NCI-H2171 (cell line): ENCODE measurements around the gene PIPOX.

ENCODE experiments used
- DNase-seq: peaks from one replicate; lab custom pipeline; 2025; lab: John Stamatoyannopoulos, UW

The PIPOX gene

GRCh38 chr17:29019475-29020181 lies 23.3 kb upstream of the PIPOX start:
- DNase-seq = no peak

GRCh38 chr17:29020576-29020975 lies 22.4 kb upstream of the PIPOX start:
- no peak for DNase-seq

DNA sequence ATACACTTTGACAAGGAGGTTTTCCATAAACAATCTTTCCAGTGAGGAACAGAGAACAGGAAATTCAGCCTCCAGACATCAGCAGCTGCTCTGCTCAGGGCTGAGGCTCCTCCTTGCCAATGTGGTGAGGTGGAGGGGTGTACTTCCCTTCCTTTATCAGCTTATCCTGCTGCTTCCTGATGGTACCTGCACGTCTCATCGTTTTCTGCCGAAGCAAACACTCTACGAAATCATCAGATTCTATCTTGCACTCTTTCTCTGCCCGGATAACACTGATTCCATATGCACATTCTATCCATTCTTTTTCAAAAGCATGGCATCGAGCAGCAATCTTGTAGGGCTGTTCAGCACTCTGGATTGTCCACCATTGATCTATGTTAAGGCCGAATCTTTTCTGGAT lies 21.7 kb upstream of the PIPOX start:
- DNase-seq = no peak

GRCh38 chr17:29022074-29022473 lies 20.9 kb upstream of the PIPOX start:
- peak; percentile 73 for DNase-seq

DNA sequence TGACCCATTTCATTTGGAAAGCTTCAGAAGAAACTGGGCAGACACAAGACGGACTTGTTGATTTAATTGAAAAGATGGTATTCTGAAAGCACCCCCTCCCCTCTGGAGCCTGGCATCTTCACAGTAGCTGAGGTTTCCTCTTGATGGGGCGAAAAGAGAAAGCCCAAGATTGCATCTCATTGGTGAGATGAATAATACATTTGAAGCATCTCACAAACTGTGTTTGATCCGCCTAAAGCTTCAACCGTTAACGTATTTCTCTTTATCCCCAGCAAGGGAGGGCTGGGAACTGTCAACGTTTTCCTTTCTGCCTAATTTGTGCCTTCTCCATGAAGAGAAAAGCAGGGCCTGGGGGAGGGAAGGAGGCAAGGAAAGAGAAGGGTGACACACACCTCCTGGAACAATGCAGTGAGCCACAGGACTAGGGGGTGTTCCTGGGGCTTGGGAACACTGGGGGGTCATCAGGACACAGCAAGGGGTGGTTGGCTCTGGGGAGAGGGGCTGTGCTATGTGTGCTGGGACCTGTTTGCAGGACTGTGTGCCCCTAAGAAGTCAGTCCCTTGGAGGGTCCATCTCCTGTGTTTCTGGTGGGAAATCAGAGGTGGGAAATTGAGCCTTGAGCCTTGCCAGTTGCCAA lies 18.5 kb upstream of the PIPOX start:
- no peak for DNase-seq

GRCh38 chr17:29031488-29031887 lies 11.5 kb upstream of the PIPOX start:
- DNase-seq = no peak

DNA sequence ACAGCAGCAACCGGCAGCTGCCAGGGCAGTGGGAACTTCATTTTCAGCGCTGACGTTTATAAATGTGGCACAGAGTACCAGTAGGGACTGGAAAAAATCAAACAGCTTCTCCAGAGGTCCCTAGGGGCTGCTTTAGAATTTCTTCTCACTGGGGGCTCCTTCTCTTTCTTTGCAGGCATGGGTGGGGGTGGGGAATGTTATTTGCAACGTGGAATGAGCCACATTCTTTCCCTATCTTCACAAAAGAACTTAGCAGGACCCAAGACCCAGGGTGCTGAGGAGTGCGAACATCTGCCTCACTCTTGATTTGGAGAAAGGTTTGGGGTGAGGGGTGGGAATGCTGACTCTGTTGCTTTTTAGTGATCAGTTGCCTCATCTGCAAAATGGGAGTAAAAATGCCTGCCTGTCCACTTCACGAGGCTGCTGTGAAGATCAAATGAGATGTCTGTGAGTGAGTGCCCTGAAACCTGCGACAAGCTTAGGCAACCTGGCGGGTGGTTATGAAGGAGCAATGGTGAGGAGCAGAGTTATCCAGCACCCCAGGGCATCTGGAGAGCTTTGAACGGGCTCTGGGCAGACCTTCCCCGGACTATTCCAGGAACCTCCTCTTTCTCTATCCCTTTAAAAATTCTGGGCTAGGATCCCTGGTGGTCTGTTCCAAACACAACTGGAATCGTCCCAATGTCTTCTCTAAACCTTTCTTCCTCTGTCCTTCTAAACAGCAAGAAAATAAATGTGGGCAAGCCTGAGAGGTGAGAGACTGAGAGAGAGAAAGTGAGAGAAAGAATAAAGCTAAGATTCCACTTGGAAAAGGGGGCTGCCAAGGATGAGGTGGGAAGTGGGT lies 10.7 kb upstream of the PIPOX start:
- no peak for DNase-seq

DNA sequence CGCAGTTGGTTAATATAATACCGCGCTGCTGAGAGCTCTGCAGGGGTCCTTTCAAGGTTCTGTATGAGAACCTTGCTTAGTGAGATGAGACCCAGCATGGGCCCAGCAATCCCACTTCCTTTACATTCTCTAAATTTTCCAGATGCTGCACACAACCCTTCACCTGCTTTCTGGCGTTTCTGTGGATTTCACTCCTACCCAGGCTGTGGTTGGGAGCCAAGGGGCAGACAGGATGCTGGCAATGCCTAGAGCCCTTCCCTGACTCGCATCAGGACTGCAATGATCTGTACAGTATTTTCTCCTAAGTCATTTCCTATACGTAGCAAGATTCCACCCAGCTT lies 10.1 kb upstream of the PIPOX start:
- DNase-seq = no peak

DNA sequence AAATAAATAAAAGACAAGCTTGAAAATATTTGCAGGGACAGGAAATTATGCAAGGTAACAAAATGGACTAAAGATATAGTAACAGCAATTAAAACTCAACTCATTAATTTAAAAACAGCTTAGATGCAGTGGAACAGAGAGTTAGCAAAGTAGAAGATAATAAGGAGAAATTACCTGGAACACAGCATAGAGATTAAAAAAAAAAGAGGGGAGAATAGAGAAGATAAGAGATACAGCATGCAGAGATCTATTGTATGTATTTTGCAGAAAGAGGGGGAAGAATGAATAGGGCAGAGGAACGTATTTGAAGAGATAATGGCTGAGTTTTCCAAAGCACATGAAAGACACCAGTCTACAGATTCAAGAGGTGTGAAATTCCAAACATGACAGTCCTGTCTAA lies 8.4 kb upstream of the PIPOX start:
- DNase-seq = no peak

- no peak for DNase-seq
Measured at GRCh38 chr17:29036584-29036983, 6.4 kb upstream of the PIPOX start.

DNA sequence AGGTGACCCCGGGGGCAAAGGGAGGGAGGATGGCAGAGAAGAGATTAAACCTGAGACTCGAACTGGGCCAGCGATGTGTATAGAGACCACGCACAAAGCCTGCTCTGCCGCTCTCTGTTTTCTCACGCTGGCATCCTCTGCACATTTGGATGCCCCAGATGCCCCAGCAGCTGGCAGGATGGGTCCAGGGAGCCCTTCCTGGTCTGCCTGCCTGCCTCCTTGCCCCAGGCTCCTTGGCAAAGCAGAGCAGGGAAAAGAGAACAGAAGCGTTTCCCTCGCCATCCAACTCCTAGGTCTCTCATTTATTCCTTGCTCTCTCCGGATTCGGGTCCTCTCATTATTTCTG lies 5.2 kb upstream of the PIPOX start:
- DNase-seq = no peak

DNA sequence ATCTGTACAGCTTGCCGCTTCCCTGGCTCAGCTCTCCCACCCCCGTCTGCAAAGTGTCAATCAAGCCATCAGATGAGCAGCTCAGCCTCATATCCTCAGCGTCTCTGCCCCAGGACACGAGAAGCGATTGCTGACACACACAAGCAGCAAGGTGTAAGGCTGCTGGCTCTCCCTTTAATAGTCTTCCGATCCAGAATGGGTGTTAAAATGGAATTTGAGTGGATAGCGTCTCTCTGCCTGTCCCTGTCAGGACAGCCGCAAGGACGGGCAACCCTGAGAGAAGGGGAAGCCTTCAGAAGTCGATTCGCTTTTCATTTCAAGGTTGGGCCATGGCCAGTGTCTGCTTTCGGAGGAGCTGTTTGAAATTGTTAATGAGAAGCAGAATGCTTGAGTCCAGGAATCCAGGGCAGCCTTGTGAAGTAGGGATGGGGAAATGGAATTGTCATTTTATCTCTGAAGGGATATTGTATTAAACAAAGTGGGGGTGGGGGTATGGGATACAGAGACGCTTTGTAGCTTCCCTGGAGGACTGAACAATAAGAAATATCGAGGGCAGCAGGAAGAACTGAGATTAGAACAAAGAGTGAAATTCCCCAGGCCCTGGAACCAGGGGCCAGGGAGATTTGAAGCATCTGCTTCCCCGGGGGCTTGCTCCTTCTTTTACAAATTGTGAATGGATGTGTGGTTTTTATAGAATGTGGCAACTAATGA lies 4.7 kb upstream of the PIPOX start:
- DNase-seq = no peak

GRCh38 chr17:29039764-29040598 lies 3.0 kb upstream of the PIPOX start:
- no peak for DNase-seq

DNA sequence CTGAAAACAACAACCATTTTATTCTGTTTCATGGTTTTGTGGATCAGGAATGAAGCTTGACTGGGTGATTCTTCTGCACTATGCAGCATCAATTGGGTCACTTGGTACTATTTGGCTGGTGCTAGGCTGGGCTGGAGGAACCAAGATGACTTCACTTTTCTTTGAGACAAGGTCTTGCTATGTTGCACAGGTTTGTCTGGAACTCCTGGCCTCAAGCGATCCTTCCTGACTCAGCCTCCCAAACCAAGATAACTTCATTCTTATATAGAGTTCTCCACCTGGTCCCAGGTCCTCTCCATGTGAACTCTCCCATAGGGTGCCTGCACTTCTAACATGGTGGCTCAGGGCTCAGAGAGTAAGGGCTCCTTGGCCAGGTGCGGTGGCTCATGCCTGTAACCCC lies 1.9 kb upstream of the PIPOX start:
- no peak for DNase-seq

DNA sequence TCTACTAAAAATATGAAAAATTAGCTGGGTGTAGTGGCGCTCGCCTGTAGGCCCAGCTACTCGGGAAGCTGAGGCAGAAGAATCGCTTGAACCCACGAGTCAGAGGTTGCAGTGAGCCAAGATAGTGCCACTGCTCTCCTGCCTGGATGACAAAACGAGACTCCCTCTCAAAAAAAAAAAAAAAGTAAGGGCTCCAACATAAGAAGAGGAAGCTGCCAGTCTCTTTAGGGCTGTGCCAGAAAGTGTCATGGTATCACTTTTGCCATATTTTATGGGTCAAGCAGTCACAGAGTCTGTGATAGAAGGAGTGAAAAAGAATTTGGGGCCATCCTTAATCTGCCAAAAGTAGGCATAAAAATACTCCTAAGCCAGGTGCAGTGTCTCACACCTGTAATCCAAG lies 1.4 kb upstream of the PIPOX start:
- no peak for DNase-seq

DNA sequence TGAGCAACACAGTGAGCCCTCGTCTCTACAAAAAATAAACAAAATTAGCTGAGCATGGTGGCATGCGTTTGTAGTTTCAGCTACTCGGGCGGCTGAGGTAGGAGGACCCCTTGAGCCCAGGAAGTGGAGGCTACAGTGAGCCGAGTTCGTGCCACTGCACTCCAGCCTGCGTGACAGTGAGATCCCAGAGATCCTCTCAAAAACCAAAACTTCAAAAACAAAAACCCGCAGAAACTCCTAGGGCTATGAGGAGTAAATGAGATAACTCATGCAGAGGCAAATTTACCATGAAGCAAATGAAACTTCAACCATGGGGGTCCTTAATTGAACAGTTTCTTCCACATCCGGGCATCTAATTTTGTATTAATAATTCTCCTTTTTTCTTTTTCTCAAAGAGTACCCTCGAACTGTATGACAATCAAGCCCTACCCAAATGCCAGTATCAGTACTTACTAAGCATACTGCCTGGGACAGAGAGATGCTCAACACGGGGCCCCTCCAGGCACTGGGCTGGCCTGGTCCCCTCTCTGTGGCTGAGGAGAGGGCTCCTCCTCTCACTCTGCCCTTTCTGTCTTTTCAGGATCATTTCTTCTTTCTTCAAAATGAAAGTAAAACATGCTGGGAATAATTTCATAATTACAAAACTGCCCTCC lies 789 bp upstream of the PIPOX start:
- no peak for DNase-seq

GRCh38 chr17:29043539-29044145 lies 701 bp downstream of the PIPOX start:
- no peak for DNase-seq

DNA sequence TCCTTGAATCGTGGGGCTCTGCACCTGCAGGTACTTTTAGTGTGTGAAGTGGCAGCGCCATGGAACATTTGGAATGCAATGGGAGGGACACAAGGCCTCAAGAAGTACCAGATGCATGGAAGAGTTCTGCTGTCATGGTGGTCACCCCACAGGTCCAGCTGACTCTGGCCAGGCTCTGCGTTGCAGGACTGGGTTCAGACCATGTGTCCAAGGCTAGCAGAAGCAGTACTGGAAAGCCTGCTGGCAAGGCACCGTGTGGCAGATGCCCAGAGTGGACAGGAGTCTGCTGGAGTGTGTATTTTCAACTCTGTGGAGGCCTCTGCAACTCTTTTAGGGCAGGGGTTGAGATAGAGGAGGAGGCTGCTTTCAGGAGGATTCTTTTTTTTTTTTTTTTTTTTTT lies 2.1 kb downstream of the PIPOX start:
- no peak for DNase-seq

- no peak for DNase-seq
Measured at GRCh38 chr17:29045734-29046472, 3.0 kb downstream of the PIPOX start.

DNA sequence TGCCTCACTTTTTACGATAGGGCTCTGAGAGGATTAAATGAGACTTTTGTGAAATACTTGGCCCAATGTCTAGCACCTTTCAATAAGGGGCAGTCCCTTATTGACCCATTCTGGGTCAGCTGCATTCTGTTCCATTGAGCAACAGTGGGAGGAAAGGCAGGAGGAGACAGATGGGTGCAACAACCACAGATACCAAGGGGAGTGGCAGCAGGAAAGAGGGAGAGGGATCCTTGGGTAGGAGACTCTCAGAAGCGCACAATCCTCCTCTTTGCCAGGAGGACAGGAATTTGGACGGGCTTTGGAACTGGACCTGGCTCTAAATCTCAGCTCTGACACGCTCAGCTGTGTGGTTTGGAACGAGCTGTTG lies 3.5 kb downstream of the PIPOX start:
- no peak for DNase-seq
